HEK293 (cell line): ENCODE measurements around the gene INSL3.
A peak's percentile ranks its signal among the peaks of the same experiment; 100 is the strongest.

Source experiments
- GFI1B ChIP-seq: fragments of 450-650 bp; formaldehyde crosslinking; IDR thresholded peaks from 2 replicates; pipeline ENCODE4 v1.5.1; 2016; ENCODE audit warnings: missing biosample characterization, missing genetic modification characterization
- HOXA7 ChIP-seq: sonication (generic); formaldehyde crosslinking; IDR thresholded peaks from 2 replicates; pipeline ENCODE4 v1.8.1; 2022; ENCODE audit warnings: missing genetic modification reagents, borderline replicate concordance
- HOXD13 ChIP-seq: sonication (generic); formaldehyde crosslinking; IDR thresholded peaks from 2 replicates; pipeline ENCODE4 v1.8.0; 2022; ENCODE audit warnings: missing genetic modification reagents, borderline replicate concordance
- KLF7 ChIP-seq: fragments of 450-650 bp; formaldehyde crosslinking; IDR thresholded peaks from 2 replicates; pipeline ENCODE4 v1.5.1; 2016; ENCODE audit warnings: missing biosample characterization, missing genetic modification characterization, borderline replicate concordance
- KLF9 ChIP-seq: fragments of 450-650 bp; formaldehyde crosslinking; IDR thresholded peaks from 2 replicates; pipeline ENCODE4 v1.5.1; 2016; ENCODE audit warnings: missing biosample characterization, missing genetic modification characterization, low read depth
- MZF1 ChIP-seq: fragments of 450-650 bp; formaldehyde crosslinking; IDR thresholded peaks from 2 replicates; pipeline ENCODE4 v1.5.1; 2017; ENCODE audit warnings: missing biosample characterization, missing genetic modification characterization, borderline replicate concordance
- PRDM1 ChIP-seq: fragments of 450-650 bp; formaldehyde crosslinking; IDR thresholded peaks from 2 replicates; pipeline ENCODE4; 2016; ENCODE audit warnings: missing biosample characterization, missing genetic modification characterization
- SALL2 ChIP-seq: fragments of 450-650 bp; formaldehyde crosslinking; IDR thresholded peaks from 2 replicates; pipeline ENCODE4 v1.5.0; 2017; ENCODE audit warnings: missing biosample characterization, mild to moderate bottlenecking, missing genetic modification characterization, borderline replicate concordance
- SP3 ChIP-seq: fragments of 450-650 bp; formaldehyde crosslinking; IDR thresholded peaks from 2 replicates; pipeline ENCODE4 v1.5.1; 2016; ENCODE audit warnings: missing biosample characterization, missing genetic modification characterization
- TRIM28 ChIP-seq: IDR thresholded peaks from 2 replicates; pipeline ENCODE4 v1.6.1; 2011; ENCODE audit warnings: low read length, control low read depth, borderline replicate concordance
- ZBTB17 ChIP-seq: fragments of 450-650 bp; formaldehyde crosslinking; IDR thresholded peaks from 2 replicates; pipeline ENCODE4 v1.5.1; 2016; ENCODE audit warnings: missing biosample characterization, missing genetic modification characterization
- ZBTB20 ChIP-seq: fragments of 450-650 bp; formaldehyde crosslinking; IDR thresholded peaks from 2 replicates; pipeline ENCODE4 v1.5.1; 2016; ENCODE audit warnings: missing biosample characterization, missing genetic modification characterization
- ZFP69B ChIP-seq: fragments of 450-650 bp; formaldehyde crosslinking; IDR thresholded peaks from 2 replicates; pipeline ENCODE4 v1.5.1; 2016; ENCODE audit warnings: missing biosample characterization, missing genetic modification characterization
- ZNF148 ChIP-seq: fragments of 450-650 bp; formaldehyde crosslinking; IDR thresholded peaks from 2 replicates; pipeline ENCODE4 v1.5.0; 2017; ENCODE audit warnings: missing biosample characterization, missing genetic modification characterization, borderline replicate concordance
- ZNF174 ChIP-seq: fragments of 450-650 bp; formaldehyde crosslinking; IDR thresholded peaks from 2 replicates; pipeline ENCODE4 v1.5.0; 2017; ENCODE audit warnings: missing biosample characterization, mild to moderate bottlenecking, missing genetic modification characterization
- ZNF202 ChIP-seq: fragments of 450-650 bp; formaldehyde crosslinking; IDR thresholded peaks from 2 replicates; pipeline ENCODE4 v1.5.1; 2016; ENCODE audit warnings: missing biosample characterization, missing genetic modification characterization, borderline replicate concordance
- ZNF239 ChIP-seq: fragments of 450-650 bp; formaldehyde crosslinking; IDR thresholded peaks from 2 replicates; pipeline ENCODE4 v1.5.1; 2016; ENCODE audit warnings: missing biosample characterization, missing genetic modification characterization
- ZNF302 ChIP-seq: fragments of 450-650 bp; formaldehyde crosslinking; IDR thresholded peaks from 2 replicates; pipeline ENCODE4 v1.5.1; 2016; ENCODE audit warnings: missing biosample characterization, missing genetic modification characterization, low read depth
- ZNF311 ChIP-seq: fragments of 450-650 bp; formaldehyde crosslinking; IDR thresholded peaks from 2 replicates; pipeline ENCODE4 v1.5.1; 2017; ENCODE audit warnings: missing biosample characterization, missing genetic modification characterization, borderline replicate concordance
- ZNF324 ChIP-seq: fragments of 450-650 bp; formaldehyde crosslinking; IDR thresholded peaks from 2 replicates; pipeline ENCODE4 v1.5.1; 2016; ENCODE audit warnings: missing biosample characterization, missing genetic modification characterization
- ZNF354C ChIP-seq: fragments of 450-650 bp; formaldehyde crosslinking; IDR thresholded peaks from 2 replicates; pipeline ENCODE4 v1.5.1; 2016; ENCODE audit warnings: missing biosample characterization, missing genetic modification characterization, low read depth, borderline replicate concordance
- ZNF433 ChIP-seq: fragments of 450-650 bp; formaldehyde crosslinking; IDR thresholded peaks from 2 replicates; pipeline ENCODE4 v1.5.1; 2016; ENCODE audit warnings: missing biosample characterization, missing genetic modification characterization, low read depth
- ZNF514 ChIP-seq: fragments of 450-650 bp; formaldehyde crosslinking; IDR thresholded peaks from 2 replicates; pipeline ENCODE4 v1.5.1; 2016; ENCODE audit warnings: missing biosample characterization, missing genetic modification characterization
- ZNF530 ChIP-seq: fragments of 450-650 bp; formaldehyde crosslinking; IDR thresholded peaks from 2 replicates; pipeline ENCODE4 v1.5.1; 2016; ENCODE audit warnings: low read depth, missing biosample characterization, missing genetic modification characterization
- ZNF623 ChIP-seq: fragments of 450-650 bp; formaldehyde crosslinking; IDR thresholded peaks from 2 replicates; pipeline ENCODE4 v1.5.1; 2016; ENCODE audit warnings: missing biosample characterization, missing genetic modification characterization
- ZNF624 ChIP-seq: fragments of 450-650 bp; formaldehyde crosslinking; IDR thresholded peaks from 2 replicates; pipeline ENCODE4 v1.5.1; 2017; ENCODE audit warnings: missing biosample characterization, missing genetic modification characterization
- ZNF747 ChIP-seq: fragments of 450-650 bp; formaldehyde crosslinking; IDR thresholded peaks from 2 replicates; pipeline ENCODE4 v1.5.1; 2016; ENCODE audit warnings: missing biosample characterization, missing genetic modification characterization
- TF ChIP-seq, protein P1 (sequence below): fragments of 450-650 bp; formaldehyde crosslinking; IDR thresholded peaks from 2 replicates; pipeline ENCODE4 v1.5.1; 2016; ENCODE audit warnings: missing biosample characterization, missing genetic modification characterization
- TF ChIP-seq, protein P2 (sequence below): fragments of 450-650 bp; IDR thresholded peaks from 2 replicates; pipeline ENCODE4 v1.5.1; 2018; ENCODE audit warnings: missing biosample characterization, missing genetic modification characterization
- TF ChIP-seq, protein P3 (sequence below): fragments of 450-650 bp; formaldehyde crosslinking; IDR thresholded peaks from 2 replicates; pipeline ENCODE4 v1.5.1; 2017; ENCODE audit warnings: missing biosample characterization, mild to moderate bottlenecking, missing genetic modification characterization, moderate library complexity
- TF ChIP-seq, protein P4 (sequence below): fragments of 450-650 bp; formaldehyde crosslinking; IDR thresholded peaks from 2 replicates; pipeline ENCODE4 v1.5.1; 2016; ENCODE audit warnings: missing biosample characterization, missing genetic modification characterization

The INSL3 gene

GRCh38 chr19:17766543-17767131 is 54.7 kb downstream of the INSL3 start (continued):
- no peak for TF ChIP-seq ZNF747
- TF ChIP-seq ZNF311 (tag by site-specific recombination): no peak
- no peak for TF ChIP-seq ZNF530 (tag by site-specific recombination)
- peak; percentile 57 for TF ChIP-seq ZBTB17 (tag by site-specific recombination)
- TF ChIP-seq, protein P1, sequence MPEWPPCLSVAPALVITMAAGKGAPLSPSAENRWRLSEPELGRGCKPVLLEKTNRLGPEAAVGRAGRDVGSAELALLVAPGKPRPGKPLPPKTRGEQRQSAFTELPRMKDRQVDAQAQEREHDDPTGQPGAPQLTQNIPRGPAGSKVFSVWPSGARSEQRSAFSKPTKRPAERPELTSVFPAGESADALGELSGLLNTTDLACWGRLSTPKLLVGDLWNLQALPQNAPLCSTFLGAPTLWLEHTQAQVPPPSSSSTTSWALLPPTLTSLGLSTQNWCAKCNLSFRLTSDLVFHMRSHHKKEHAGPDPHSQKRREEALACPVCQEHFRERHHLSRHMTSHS: no peak
- TF ChIP-seq, protein P2, sequence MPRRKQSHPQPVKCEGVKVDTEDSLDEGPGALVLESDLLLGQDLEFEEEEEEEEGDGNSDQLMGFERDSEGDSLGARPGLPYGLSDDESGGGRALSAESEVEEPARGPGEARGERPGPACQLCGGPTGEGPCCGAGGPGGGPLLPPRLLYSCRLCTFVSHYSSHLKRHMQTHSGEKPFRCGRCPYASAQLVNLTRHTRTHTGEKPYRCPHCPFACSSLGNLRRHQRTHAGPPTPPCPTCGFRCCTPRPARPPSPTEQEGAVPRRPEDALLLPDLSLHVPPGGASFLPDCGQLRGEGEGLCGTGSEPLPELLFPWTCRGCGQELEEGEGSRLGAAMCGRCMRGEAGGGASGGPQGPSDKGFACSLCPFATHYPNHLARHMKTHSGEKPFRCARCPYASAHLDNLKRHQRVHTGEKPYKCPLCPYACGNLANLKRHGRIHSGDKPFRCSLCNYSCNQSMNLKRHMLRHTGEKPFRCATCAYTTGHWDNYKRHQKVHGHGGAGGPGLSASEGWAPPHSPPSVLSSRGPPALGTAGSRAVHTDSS (tag by site-specific recombination): no peak
- no peak for TF ChIP-seq GFI1B (tag by site-specific recombination)
- TF ChIP-seq ZNF433 (tag by site-specific recombination): no peak
- TF ChIP-seq, protein P3, sequence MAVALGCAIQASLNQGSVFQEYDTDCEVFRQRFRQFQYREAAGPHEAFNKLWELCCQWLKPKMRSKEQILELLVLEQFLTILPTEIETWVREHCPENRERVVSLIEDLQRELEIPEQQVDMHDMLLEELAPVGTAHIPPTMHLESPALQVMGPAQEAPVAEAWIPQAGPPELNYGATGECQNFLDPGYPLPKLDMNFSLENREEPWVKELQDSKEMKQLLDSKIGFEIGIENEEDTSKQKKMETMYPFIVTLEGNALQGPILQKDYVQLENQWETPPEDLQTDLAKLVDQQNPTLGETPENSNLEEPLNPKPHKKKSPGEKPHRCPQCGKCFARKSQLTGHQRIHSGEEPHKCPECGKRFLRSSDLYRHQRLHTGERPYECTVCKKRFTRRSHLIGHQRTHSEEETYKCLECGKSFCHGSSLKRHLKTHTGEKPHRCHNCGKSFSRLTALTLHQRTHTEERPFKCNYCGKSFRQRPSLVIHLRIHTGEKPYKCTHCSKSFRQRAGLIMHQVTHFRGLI (tag by site-specific recombination): no peak
- no peak for TF ChIP-seq ZNF174 (tag by site-specific recombination)
- TF ChIP-seq ZNF514 (tag by site-specific recombination): no peak
- TF ChIP-seq ZBTB20 (tag by site-specific recombination): no peak
- no peak for TF ChIP-seq ZNF302 (tag by site-specific recombination)
- TF ChIP-seq ZNF623: no peak
- no peak for TF ChIP-seq ZNF324 (tag by site-specific recombination)
- TF ChIP-seq KLF9 (tag by site-specific recombination): no peak; the same call in 1 of the 2 replicates
- TF ChIP-seq ZNF354C (tag by site-specific recombination): no peak
- TF ChIP-seq ZFP69B (tag by site-specific recombination): no peak
- TF ChIP-seq ZNF202 (tag by site-specific recombination): no peak
- no peak for TF ChIP-seq PRDM1 (tag by site-specific recombination)
- TF ChIP-seq ZNF239: no peak
- no peak for TF ChIP-seq HOXA7
- no peak for TF ChIP-seq SP3 (tag by site-specific recombination)
- TF ChIP-seq ZNF624 (tag by site-specific recombination): no peak
- TF ChIP-seq SALL2 (tag by site-specific recombination): no peak
- TF ChIP-seq HOXD13 (CRISPR knock-in tag): no peak
- TF ChIP-seq ZNF148 (tag by site-specific recombination): no peak
- TF ChIP-seq MZF1 (tag by site-specific recombination): no peak
- no peak for TF ChIP-seq TRIM28
- TF ChIP-seq, protein P4, sequence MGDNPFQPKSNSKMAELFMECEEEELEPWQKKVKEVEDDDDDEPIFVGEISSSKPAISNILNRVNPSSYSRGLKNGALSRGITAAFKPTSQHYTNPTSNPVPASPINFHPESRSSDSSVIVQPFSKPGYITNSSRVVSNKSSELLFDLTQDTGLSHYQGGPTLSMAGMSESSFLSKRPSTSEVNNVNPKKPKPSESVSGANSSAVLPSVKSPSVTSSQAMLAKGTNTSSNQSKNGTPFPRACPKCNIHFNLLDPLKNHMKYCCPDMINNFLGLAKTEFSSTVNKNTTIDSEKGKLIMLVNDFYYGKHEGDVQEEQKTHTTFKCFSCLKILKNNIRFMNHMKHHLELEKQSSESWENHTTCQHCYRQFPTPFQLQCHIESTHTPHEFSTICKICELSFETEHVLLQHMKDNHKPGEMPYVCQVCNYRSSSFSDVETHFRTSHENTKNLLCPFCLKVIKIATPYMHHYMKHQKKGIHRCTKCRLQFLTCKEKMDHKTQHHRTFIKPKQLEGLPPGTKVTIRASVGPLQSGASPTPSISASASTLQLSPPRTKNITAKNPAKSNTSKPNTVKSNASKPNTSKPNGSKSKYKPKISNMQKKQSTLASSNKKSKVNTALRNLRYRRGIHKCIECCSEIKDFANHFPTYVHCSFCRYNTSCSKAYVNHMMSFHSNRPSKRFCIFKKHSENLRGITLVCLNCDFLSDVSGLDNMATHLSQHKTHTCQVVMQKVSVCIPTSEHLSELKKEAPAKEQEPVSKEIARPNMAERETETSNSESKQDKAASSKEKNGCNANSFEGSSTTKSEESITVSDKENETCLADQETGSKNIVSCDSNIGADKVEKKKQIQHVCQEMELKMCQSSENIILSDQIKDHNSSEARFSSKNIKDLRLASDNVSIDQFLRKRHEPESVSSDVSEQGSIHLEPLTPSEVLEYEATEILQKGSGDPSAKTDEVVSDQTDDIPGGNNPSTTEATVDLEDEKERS (tag by site-specific recombination): no peak
- no peak for TF ChIP-seq KLF7 (tag by site-specific recombination)
